Liver (tissue), 9 donors: ENCODE results near the gene PIGK. TPM values are rescaled to one million over a fixed set of nuclear protein-coding genes. Genes with fewer than 3 reads are reported as not detected.

ENCODE experiments used
- DNase-seq: peaks from one replicate; pipeline ENCODE4 v3.0.0-alpha.2; 2017; ENCODE audit warnings: low spot score
- H3K27ac ChIP-seq, 2 donors: one replicate each; pipeline ENCODE4 v1.7.0; 2013; ENCODE audit warnings: inconsistent platforms in 2 of 2, low read length in 2 of 2, control low read depth in 1 of 2, low read depth in 1 of 2, mild to moderate bottlenecking in 1 of 2
- H3K27me3 ChIP-seq, 4 donors: one replicate each; pipeline versions ENCODE4 v1.6.1 to v1.7.0; 2013; ENCODE audit warnings: low read length in 3 of 4, inconsistent platforms in 1 of 4, mild to moderate bottlenecking in 1 of 4, moderate library complexity in 1 of 4; ENCODE audit not compliant: control insufficient read depth in 4 of 4, insufficient read depth in 4 of 4
- H3K36me3 ChIP-seq, 4 donors: one replicate each; pipeline versions ENCODE4 v1.6.1 to v1.7.0; 2013; ENCODE audit warnings: low read length in 3 of 4, mild to moderate bottlenecking in 3 of 4, low read depth in 1 of 4, moderate library complexity in 1 of 4; ENCODE audit not compliant: control insufficient read depth in 4 of 4, insufficient read depth in 3 of 4
- H3K4me1 ChIP-seq, 4 donors: one replicate each; pipeline versions ENCODE4 v1.6.1 to v1.7.0; 2013; ENCODE audit warnings: low read length in 3 of 4, mild to moderate bottlenecking in 3 of 4, moderate library complexity in 1 of 4; ENCODE audit not compliant: control insufficient read depth in 4 of 4, insufficient read depth in 4 of 4
- H3K4me3 ChIP-seq, 3 donors: one replicate each; pipeline versions ENCODE4 v1.6.1 to v1.7.0; 2013; ENCODE audit warnings: low read length in 3 of 3, control low read depth in 1 of 3, low read depth in 1 of 3, mild to moderate bottlenecking in 1 of 3
- H3K9ac ChIP-seq, 2 donors: one replicate each; pipeline ENCODE4 v1.7.0; 2013; ENCODE audit warnings: low read length in 2 of 2, mild to moderate bottlenecking in 2 of 2, moderate library complexity in 2 of 2, control low read depth in 1 of 2, low read depth in 1 of 2
- H3K9me3 ChIP-seq, 4 donors: one replicate each; pipeline versions ENCODE4 v1.6.1 to v1.7.0; 2013; ENCODE audit warnings: low read length in 3 of 4; ENCODE audit not compliant: control insufficient read depth in 4 of 4
- ATF3 ChIP-seq: IDR thresholded peaks from 2 replicates; pipeline ENCODE4 v1.6.1; 2016; ENCODE audit warnings: antibody characterized with exemption
- CTCF ChIP-seq: fragments of 150-350 bp; IDR thresholded peaks from 2 replicates; pipeline ENCODE4 v1.5.1; 2017; ENCODE audit warnings: improper control_type of control experiment, low read depth, low read length; ENCODE audit not compliant: missing input control
- EGR1 ChIP-seq, 2 donors: IDR thresholded peaks; 2 replicates each; pipeline ENCODE4 v1.6.1; 2016 to 2018; ENCODE audit warnings: antibody characterized with exemption in 2 of 2, low read depth in 2 of 2
- FOXA1 ChIP-seq: IDR thresholded peaks from 2 replicates; pipeline ENCODE4 v1.6.1; 2016; ENCODE audit warnings: antibody characterized with exemption
- FOXA2 ChIP-seq: IDR thresholded peaks from 2 replicates; pipeline ENCODE4 v1.6.1; 2016; ENCODE audit warnings: antibody characterized with exemption
- GABPA ChIP-seq, 2 donors: IDR thresholded peaks in 1 of 2; conservative IDR thresholded peaks in 1 of 2; 2 replicates each; pipeline ENCODE4 v1.6.1; 2016; ENCODE audit warnings: antibody characterized with exemption in 2 of 2, mild to moderate bottlenecking in 1 of 2, moderate library complexity in 1 of 2
- HNF4A ChIP-seq, 2 donors: conservative IDR thresholded peaks; 2 replicates each; pipeline ENCODE4 v1.6.1; 2016; ENCODE audit warnings: antibody characterized with exemption in 2 of 2, mild to moderate bottlenecking in 2 of 2
- HNF4G ChIP-seq: IDR thresholded peaks from 2 replicates; pipeline ENCODE4 v1.6.1; 2016; ENCODE audit warnings: antibody characterized with exemption
- JUND ChIP-seq, 2 donors: IDR thresholded peaks; 2 replicates each; pipeline ENCODE4 v1.6.1; 2016; ENCODE audit warnings: antibody characterized with exemption in 2 of 2
- MAX ChIP-seq: IDR thresholded peaks from 2 replicates; pipeline ENCODE4 v1.6.1; 2016; ENCODE audit warnings: antibody characterized with exemption
- NR2F2 ChIP-seq: IDR thresholded peaks from 2 replicates; pipeline ENCODE4 v1.6.1; 2016; ENCODE audit warnings: antibody characterized with exemption
- RAD21 ChIP-seq, 2 donors: IDR thresholded peaks; 2 replicates each; pipeline ENCODE4 v1.6.1; 2016; ENCODE audit warnings: antibody characterized with exemption in 2 of 2, mild to moderate bottlenecking in 2 of 2
- REST ChIP-seq: IDR thresholded peaks from 2 replicates; pipeline ENCODE4 v1.6.1; 2016; ENCODE audit warnings: antibody characterized with exemption, mild to moderate bottlenecking
- RXRA ChIP-seq, 2 donors: IDR thresholded peaks; 2 replicates each; pipeline ENCODE4 v1.6.1; 2017 to 2018; ENCODE audit warnings: antibody characterized with exemption in 2 of 2, mild to moderate bottlenecking in 1 of 2
- SP1 ChIP-seq: IDR thresholded peaks from 2 replicates; pipeline ENCODE4 v1.6.1; 2018; ENCODE audit warnings: antibody characterized with exemption, mild to moderate bottlenecking
- TAF1 ChIP-seq: conservative IDR thresholded peaks from 2 replicates; pipeline ENCODE4 v1.6.1; 2016; ENCODE audit warnings: antibody characterized with exemption, mild to moderate bottlenecking
- YY1 ChIP-seq: IDR thresholded peaks from 2 replicates; pipeline ENCODE4 v1.6.1; 2016; ENCODE audit warnings: antibody characterized with exemption, mild to moderate bottlenecking
- ZBTB33 ChIP-seq: IDR thresholded peaks from 2 replicates; pipeline ENCODE4 v1.6.1; 2016; ENCODE audit warnings: antibody characterized with exemption
- WGBS: extraction: QIAGEN DNeasy Blood & Tissue Kit; methylation state at CpG from one replicate; pipeline ENCODE4 v1.1.7; 2013; 5-methylcytosine and 5-hydroxymethylcytosine counted together
- polyA plus RNA-seq, 2 donors: library from polyadenylated mRNA; stranded (reverse) in 1 of 2; unstranded in 1 of 2; fragments of 200-250 nt in 1 of 2; fragments of >200 nt in 1 of 2; fragmentation: Nextera tagmentation in 1 of 2; extraction: Ambion mirVana in 1 of 2; gene quantifications; one replicate each; pipeline versions ENCODE4 v1.2.1 to v1.2.3, GENCODE V29; 2013 to 2015
- total RNA-seq, 2 donors: library from RNA; depleted of rRNA; stranded (reverse); fragments of >200 nt; gene quantifications; one replicate each; pipeline ENCODE4 v1.2.3, GENCODE V29; 2014
- donor health status: healthy.
- donor health status: healthy.
- donor health status: healthy.
- donor health status: healthy.
- donor health status: healthy.

Gene PIGK
- total and polyA plus RNA-seq, 4 donors = 10.8 to 15.6 (median 14.4) TPM

- no peak overlapping the region for H3K9ac ChIP-seq
- H3K27ac ChIP-seq = no peak overlapping the region
- H3K4me1 ChIP-seq = no peaks in the 10 kb centered on the region
- H3K4me3 ChIP-seq = no peak overlapping the region
- no peaks in the 10 kb centered on the region for H3K36me3 ChIP-seq
- DNase-seq = no peak
- H3K9me3 ChIP-seq = no peaks in the 10 kb centered on the region
- no peak for TF ChIP-seq YY1
- TF ChIP-seq REST = no peak
- TF ChIP-seq HNF4A (conservative IDR thresholded peaks at IDR 0.05) = no peak
- no peak for TF ChIP-seq HNF4G
- TF ChIP-seq ATF3 = no peak
- no peak for TF ChIP-seq TAF1
- no peak for TF ChIP-seq GABPA (IDR thresholded peaks at IDR 0.05 in 1 of 2, conservative IDR thresholded peaks at IDR 0.05 in 1 of 2)
- no peak for TF ChIP-seq FOXA2
- TF ChIP-seq ZBTB33 = no peak
- no peak for TF ChIP-seq MAX
- WGBS = 50% methylated on average over 5 of the region's 5 CpGs
- H3K27me3 ChIP-seq = no peaks in the 10 kb centered on the region
Measured at GRCh38 chr1:77060000-77060399, 159.2 kb downstream of the PIGK start.

GRCh38 chr1:77057994-77058585 is 161.1 kb downstream of the PIGK start:
- H3K27me3 ChIP-seq = no peaks in the 10 kb centered on the region
- no peak overlapping the region for H3K4me3 ChIP-seq
- no peaks in the 10 kb centered on the region for H3K4me1 ChIP-seq
- H3K36me3 ChIP-seq = no peaks in the 10 kb centered on the region
- TF ChIP-seq JUND (IDR thresholded peaks at IDR 0.05) (no peak), RXRA (IDR thresholded peaks at IDR 0.05) (no peak), SP1 (no peak), REST (no peak), EGR1 (IDR thresholded peaks at IDR 0.05; ENCODE audit: low read depth in 2 of 2) (no peak), HNF4G (no peak), FOXA1 (no peak), HNF4A (conservative IDR thresholded peaks at IDR 0.05) (no peak), NR2F2 (no peak), FOXA2 (no peak), RAD21 (IDR thresholded peaks at IDR 0.05) (no peak), ZBTB33 (no peak), CTCF (no peak), YY1 (no peak), ATF3 (no peak)
- no peak overlapping the region for H3K9ac ChIP-seq
- 78% methylated on average over 7 of the region's 7 CpGs for WGBS
- no peak overlapping the region for H3K27ac ChIP-seq
- no peak for DNase-seq
- H3K9me3 ChIP-seq = no peaks in the 10 kb centered on the region
